Liver (tissue), 9 donors: ENCODE results near the gene CEP83. TPM values are rescaled to one million over a fixed set of nuclear protein-coding genes. Genes with fewer than 3 reads are reported as not detected.

ENCODE experiments used
- DNase-seq: peaks from one replicate; pipeline ENCODE4 v3.0.0-alpha.2; 2017; ENCODE audit warnings: low spot score
- H3K27ac ChIP-seq, 2 donors: one replicate each; pipeline ENCODE4 v1.7.0; 2013; ENCODE audit warnings: inconsistent platforms in 2 of 2, low read length in 2 of 2, control low read depth in 1 of 2, low read depth in 1 of 2, mild to moderate bottlenecking in 1 of 2
- H3K27me3 ChIP-seq, 4 donors: one replicate each; pipeline versions ENCODE4 v1.6.1 to v1.7.0; 2013; ENCODE audit warnings: low read length in 3 of 4, inconsistent platforms in 1 of 4, mild to moderate bottlenecking in 1 of 4, moderate library complexity in 1 of 4; ENCODE audit not compliant: control insufficient read depth in 4 of 4, insufficient read depth in 4 of 4
- H3K36me3 ChIP-seq, 4 donors: one replicate each; pipeline versions ENCODE4 v1.6.1 to v1.7.0; 2013; ENCODE audit warnings: low read length in 3 of 4, mild to moderate bottlenecking in 3 of 4, low read depth in 1 of 4, moderate library complexity in 1 of 4; ENCODE audit not compliant: control insufficient read depth in 4 of 4, insufficient read depth in 3 of 4
- H3K4me1 ChIP-seq, 4 donors: one replicate each; pipeline versions ENCODE4 v1.6.1 to v1.7.0; 2013; ENCODE audit warnings: low read length in 3 of 4, mild to moderate bottlenecking in 3 of 4, moderate library complexity in 1 of 4; ENCODE audit not compliant: control insufficient read depth in 4 of 4, insufficient read depth in 4 of 4
- H3K4me3 ChIP-seq, 3 donors: one replicate each; pipeline versions ENCODE4 v1.6.1 to v1.7.0; 2013; ENCODE audit warnings: low read length in 3 of 3, control low read depth in 1 of 3, low read depth in 1 of 3, mild to moderate bottlenecking in 1 of 3
- H3K9ac ChIP-seq, 2 donors: one replicate each; pipeline ENCODE4 v1.7.0; 2013; ENCODE audit warnings: low read length in 2 of 2, mild to moderate bottlenecking in 2 of 2, moderate library complexity in 2 of 2, control low read depth in 1 of 2, low read depth in 1 of 2
- H3K9me3 ChIP-seq, 4 donors: one replicate each; pipeline versions ENCODE4 v1.6.1 to v1.7.0; 2013; ENCODE audit warnings: low read length in 3 of 4; ENCODE audit not compliant: control insufficient read depth in 4 of 4
- ATF3 ChIP-seq: IDR thresholded peaks from 2 replicates; pipeline ENCODE4 v1.6.1; 2016; ENCODE audit warnings: antibody characterized with exemption
- CTCF ChIP-seq: fragments of 150-350 bp; IDR thresholded peaks from 2 replicates; pipeline ENCODE4 v1.5.1; 2017; ENCODE audit warnings: improper control_type of control experiment, low read depth, low read length; ENCODE audit not compliant: missing input control
- EGR1 ChIP-seq, 2 donors: IDR thresholded peaks; 2 replicates each; pipeline ENCODE4 v1.6.1; 2016 to 2018; ENCODE audit warnings: antibody characterized with exemption in 2 of 2, low read depth in 2 of 2
- FOXA1 ChIP-seq: IDR thresholded peaks from 2 replicates; pipeline ENCODE4 v1.6.1; 2016; ENCODE audit warnings: antibody characterized with exemption
- GABPA ChIP-seq, 2 donors: IDR thresholded peaks in 1 of 2; conservative IDR thresholded peaks in 1 of 2; 2 replicates each; pipeline ENCODE4 v1.6.1; 2016; ENCODE audit warnings: antibody characterized with exemption in 2 of 2, mild to moderate bottlenecking in 1 of 2, moderate library complexity in 1 of 2
- HNF4G ChIP-seq: IDR thresholded peaks from 2 replicates; pipeline ENCODE4 v1.6.1; 2016; ENCODE audit warnings: antibody characterized with exemption
- MAX ChIP-seq: IDR thresholded peaks from 2 replicates; pipeline ENCODE4 v1.6.1; 2016; ENCODE audit warnings: antibody characterized with exemption
- NR2F2 ChIP-seq: IDR thresholded peaks from 2 replicates; pipeline ENCODE4 v1.6.1; 2016; ENCODE audit warnings: antibody characterized with exemption
- RAD21 ChIP-seq, 2 donors: IDR thresholded peaks; 2 replicates each; pipeline ENCODE4 v1.6.1; 2016; ENCODE audit warnings: antibody characterized with exemption in 2 of 2, mild to moderate bottlenecking in 2 of 2
- REST ChIP-seq: IDR thresholded peaks from 2 replicates; pipeline ENCODE4 v1.6.1; 2016; ENCODE audit warnings: antibody characterized with exemption, mild to moderate bottlenecking
- RXRA ChIP-seq, 2 donors: IDR thresholded peaks; 2 replicates each; pipeline ENCODE4 v1.6.1; 2017 to 2018; ENCODE audit warnings: antibody characterized with exemption in 2 of 2, mild to moderate bottlenecking in 1 of 2
- SP1 ChIP-seq: IDR thresholded peaks from 2 replicates; pipeline ENCODE4 v1.6.1; 2018; ENCODE audit warnings: antibody characterized with exemption, mild to moderate bottlenecking
- ZBTB33 ChIP-seq: IDR thresholded peaks from 2 replicates; pipeline ENCODE4 v1.6.1; 2016; ENCODE audit warnings: antibody characterized with exemption
- WGBS: extraction: QIAGEN DNeasy Blood & Tissue Kit; methylation state at CpG from one replicate; pipeline ENCODE4 v1.1.7; 2013; 5-methylcytosine and 5-hydroxymethylcytosine counted together
- polyA plus RNA-seq, 2 donors: library from polyadenylated mRNA; stranded (reverse) in 1 of 2; unstranded in 1 of 2; fragments of 200-250 nt in 1 of 2; fragments of >200 nt in 1 of 2; fragmentation: Nextera tagmentation in 1 of 2; extraction: Ambion mirVana in 1 of 2; gene quantifications; one replicate each; pipeline versions ENCODE4 v1.2.1 to v1.2.3, GENCODE V29; 2013 to 2015
- total RNA-seq, 2 donors: library from RNA; depleted of rRNA; stranded (reverse); fragments of >200 nt; gene quantifications; one replicate each; pipeline ENCODE4 v1.2.3, GENCODE V29; 2014
- donor health status: healthy.
- donor health status: healthy.
- donor health status: healthy.
- donor health status: healthy.
- donor health status: healthy.

Gene CEP83
- total and polyA plus RNA-seq, 4 donors, result 1.9 to 8.4 (median 5.2) TPM

- Histone ChIP-seq H3K4me1 (peaks cover 0 to 6% (median 3%) of the 10 kb centered on the region in 4 donors), H3K4me3 (no peak overlapping the region), H3K27me3 (no peaks in the 10 kb centered on the region), H3K36me3 (no peaks in the 10 kb centered on the region), H3K27ac (no peak overlapping the region), H3K9ac (no peak overlapping the region), H3K9me3 (no peaks in the 10 kb centered on the region)
- TF ChIP-seq REST (no peak), HNF4G (no peak), EGR1 (IDR thresholded peaks at IDR 0.05; ENCODE audit: low read depth in 2 of 2) (no peak)
- 33% methylated on average over 1 of the region's 1 CpG for WGBS
- no peak for DNase-seq
Observed at GRCh38 chr12:94433744-94434143, 25.9 kb downstream of the CEP83 start.

GRCh38 chr12:94430304-94430703 is 29.4 kb downstream of the CEP83 start:
- no peaks in the 10 kb centered on the region for H3K36me3 ChIP-seq

More at GRCh38 chr12:94430304-94430703, 29.4 kb downstream of the CEP83 start:
- TF ChIP-seq FOXA1, result no peak
- TF ChIP-seq CTCF, result no peak
- TF ChIP-seq REST, result no peak
- TF ChIP-seq NR2F2, result no peak
- no peak for TF ChIP-seq ATF3
- TF ChIP-seq RXRA (IDR thresholded peaks at IDR 0.05), result no peak
- no peak for TF ChIP-seq SP1
- no peak for TF ChIP-seq RAD21 (IDR thresholded peaks at IDR 0.05)
- no peak for TF ChIP-seq ZBTB33
- TF ChIP-seq MAX, result no peak
- TF ChIP-seq GABPA (IDR thresholded peaks at IDR 0.05 in 1 of 2, conservative IDR thresholded peaks at IDR 0.05 in 1 of 2), result no peak
- Histone ChIP-seq H3K4me1 (peaks cover 0 to 6% (median 2%) of the 10 kb centered on the region in 4 donors), H3K27ac (no peak overlapping the region), H3K4me3 (no peak overlapping the region), H3K9me3 (no peaks in the 10 kb centered on the region), H3K27me3 (no peaks in the 10 kb centered on the region), H3K9ac (no peak overlapping the region)
- no peak for DNase-seq
